ENCODE results near the gene CD2.
"Not testable (repeated sequence)": the region's sequence is repeated elsewhere in the genome, so short reads cannot be mapped to it uniquely, and the experiment has no call there.

CD2 gene

DNA sequence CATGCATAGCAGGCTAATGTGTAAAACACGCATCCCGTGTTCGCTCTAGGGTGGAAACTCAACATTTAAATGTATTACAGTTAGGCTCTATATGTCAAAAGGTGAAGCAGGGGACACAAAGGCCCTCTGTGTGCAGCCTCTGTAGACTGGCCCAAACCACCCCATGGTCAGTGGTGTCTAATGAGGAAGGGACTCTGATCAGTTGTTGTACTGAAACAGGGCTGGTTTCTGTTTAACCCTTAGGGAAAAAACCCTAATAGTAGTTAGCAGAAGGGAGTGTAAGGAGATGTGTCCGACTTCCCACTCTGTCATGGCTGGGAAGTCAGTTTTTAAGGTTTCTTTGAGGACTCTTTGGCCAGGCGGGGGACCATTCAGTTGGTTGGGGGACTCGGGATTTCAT lies 21.5 kb upstream of the CD2 start:
- no peak for DNase-seq

DNA sequence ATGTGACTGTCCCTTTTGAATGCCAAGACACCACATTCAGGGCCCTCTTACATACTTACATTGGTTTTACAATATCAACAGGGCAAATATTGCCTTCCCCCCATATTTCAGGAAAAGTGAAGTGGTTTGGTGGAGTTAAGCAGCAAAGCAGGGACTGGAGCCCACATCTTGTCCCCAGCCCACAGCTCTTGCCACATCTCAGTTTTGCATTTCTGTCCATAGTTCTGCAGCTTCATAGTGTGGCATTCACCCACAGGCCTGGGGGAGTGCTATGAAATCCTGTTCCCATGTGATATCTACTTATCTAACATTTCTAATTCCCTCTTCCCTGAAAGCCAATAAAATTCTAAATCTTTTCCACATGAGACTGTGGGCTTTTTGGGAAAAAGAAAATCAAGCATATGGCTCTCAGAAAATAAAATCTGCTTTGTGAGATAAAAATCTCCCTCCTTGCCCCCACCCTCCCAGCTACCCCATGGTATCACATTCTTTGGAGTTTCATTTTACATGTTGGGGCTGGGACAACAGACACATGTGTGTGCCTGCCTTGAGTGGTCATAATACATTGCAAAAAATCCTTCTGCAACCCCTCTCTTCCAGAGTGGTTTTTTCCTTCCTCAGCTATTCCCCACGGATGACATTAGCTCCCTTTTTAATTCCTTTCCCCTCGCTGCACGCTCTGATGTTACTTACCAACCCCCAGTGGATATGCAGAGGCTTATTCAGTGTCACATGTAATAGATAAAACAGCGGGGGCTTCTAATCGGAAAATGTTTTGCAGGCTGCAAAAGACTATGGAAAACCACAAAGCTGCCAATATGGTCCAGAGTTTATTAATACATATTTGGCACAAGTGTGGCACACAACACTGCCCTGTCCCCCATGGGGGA lies 20.5 kb upstream of the CD2 start:
- DNase-seq = no peak

DNA sequence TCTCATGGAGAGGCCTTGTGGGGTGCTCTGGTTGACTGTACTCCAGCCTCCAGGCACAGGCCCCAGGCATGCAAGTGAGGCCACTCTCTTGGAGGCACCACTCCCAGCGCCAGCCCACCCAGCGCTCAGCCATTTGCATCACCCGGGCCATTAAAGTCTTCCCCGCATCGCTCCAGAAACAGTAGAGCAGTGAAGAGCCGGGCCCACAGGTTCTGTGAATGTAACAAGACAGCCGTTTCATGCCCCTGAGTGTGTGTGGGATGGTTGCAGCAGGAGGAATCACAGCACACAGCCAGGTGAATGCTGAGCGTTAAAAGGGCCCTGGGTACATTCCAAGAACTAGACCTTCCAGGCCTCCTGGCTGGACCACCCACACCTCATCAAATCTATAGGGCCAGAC lies 19.0 kb upstream of the CD2 start:
- no peak for DNase-seq

DNA sequence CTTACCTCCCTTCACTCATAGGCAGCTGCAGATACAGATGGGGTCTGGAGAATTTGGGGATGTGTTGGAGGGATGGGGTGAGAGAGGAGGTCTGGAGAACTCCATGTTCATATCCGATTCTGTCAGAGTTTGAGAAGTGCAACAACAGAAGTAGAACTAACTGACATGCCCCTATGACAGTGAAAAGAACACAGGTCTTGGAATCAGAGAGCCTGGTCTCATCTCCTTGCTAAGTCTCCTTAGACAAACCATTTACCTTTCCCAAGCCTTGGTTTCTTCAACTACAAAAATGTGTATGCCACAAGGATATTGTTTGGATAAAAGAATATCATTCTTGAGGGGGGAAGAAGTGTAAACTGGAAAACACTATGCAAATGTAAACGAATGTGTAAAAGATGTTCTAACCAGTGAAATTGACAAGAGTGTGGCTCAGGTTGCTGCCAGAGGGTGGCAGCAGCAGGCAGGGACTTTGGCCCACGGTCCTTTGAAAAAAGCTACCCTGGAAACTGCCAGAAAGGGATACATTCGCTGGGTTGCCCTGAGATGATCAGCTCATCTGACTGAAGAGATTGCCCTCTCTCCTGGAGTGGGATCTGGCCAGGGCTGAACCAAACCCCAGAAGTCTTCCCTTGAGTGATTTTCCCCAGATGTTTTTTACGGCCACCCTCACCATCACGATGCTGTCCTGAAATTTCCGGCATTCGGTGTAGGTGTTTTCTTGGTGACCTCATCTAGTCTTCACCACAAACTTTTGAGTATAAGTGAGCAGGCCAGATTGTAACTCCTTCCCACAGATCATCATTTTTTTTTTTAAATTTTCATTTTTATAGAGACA lies 17.0 kb upstream of the CD2 start:
- DNase-seq = peak; percentile 88

DNA sequence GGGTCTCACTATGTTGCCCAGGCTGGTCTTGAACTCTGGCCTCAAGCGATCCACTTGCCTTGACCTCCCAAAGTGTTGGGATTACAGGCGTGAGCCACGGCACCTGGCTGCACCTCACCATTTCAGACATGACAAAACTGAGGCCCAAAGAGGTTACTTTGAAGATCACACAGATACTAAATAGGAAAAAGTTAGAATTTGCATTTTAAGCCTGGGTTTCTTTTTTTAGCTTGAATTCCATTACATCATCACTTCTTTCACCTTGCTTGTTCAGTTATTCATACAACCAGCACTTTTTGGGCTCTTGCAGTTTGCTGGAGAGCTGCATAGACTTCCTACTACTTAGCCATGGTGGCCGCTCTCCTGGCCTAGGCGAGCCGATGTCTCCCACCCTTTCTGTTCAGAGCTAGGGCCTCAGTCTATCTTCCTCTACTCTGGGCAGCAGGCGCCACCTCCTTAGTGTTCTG lies 16.3 kb upstream of the CD2 start:
- DNase-seq = peak; percentile 67

DNA sequence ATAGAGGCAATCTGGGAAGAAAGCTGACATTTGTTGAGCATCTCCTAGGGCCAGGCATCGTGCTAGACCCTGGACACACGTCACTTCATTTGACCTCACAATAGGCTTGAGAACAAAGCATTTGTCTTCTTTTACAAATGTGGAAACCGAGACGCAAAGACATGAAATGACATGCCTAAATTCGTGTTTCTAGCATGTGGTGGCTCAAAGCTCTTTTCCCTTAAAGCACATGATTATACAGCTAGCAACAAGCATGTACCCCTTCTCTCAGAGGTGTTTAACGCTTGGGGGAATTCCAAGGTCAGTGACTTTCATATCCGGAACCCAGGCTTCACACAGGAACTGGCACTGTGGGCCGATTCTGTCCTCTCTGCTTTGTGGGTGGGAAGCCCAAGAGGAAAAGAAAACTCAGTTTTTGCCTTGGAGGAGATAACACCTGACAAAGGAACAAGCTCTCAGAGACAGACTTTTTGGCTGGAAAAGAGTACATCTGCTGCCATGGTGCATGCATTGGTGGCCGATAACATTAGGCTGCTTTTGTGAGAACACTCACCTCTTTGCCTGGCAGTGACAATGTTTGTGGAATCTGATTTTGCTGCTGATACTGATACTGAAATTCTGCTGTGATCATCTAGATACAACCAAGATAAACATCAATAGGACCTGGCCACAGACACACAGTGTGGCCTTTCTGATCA lies 15.4 kb upstream of the CD2 start:
- peak; percentile 92 for DNase-seq

DNA sequence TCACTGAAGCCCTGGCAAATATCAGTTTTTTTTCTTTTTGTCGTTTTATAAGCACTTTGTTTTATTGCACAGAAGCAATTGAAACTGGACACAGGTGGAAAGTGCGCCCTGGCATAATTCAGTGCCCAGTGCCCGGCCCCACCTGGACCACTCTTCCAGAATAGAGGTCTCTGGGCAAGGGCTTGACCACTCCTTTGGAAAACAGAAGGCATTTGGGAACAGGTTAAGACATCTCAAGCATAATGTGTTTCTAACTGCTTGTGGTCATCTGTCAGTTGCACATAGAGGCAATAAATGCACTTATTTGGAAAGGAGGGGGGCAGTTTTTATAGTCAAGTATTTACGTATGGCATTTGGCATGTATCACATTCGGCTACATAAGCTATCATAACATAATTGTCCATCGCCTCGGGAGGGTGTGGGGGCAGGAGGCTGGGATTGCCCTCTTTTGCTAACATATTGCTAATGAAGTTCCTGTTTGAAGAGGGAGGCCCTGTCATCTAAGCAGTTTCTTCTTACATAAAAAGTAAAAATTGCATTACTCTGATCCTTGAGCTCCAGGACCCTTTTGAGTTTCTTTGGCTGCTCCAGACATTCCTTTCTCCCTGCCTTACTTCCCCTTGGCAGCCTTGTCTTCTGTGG lies 14.7 kb upstream of the CD2 start:
- no peak for DNase-seq

DNA sequence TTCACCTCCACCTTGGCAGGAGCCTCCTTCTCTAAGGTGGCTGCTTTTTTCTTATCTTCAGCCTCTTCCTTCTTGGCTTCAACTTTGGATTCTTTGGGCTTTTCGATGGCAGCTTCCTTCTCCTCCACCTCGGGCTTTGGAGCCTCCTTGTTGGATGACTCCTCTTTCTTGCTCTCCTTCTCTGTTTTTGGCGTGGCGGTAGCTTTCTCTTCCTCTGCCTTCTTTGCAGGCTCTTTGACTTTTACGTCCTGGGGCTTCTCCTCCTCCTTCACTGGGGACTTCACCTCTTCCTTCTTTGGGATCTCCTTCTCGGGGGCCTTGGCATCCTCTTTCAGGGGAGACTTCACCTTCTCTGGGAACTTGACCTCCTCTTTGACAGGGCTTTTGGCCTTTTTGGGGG lies 13.9 kb upstream of the CD2 start:
- no peak for DNase-seq

DNA sequence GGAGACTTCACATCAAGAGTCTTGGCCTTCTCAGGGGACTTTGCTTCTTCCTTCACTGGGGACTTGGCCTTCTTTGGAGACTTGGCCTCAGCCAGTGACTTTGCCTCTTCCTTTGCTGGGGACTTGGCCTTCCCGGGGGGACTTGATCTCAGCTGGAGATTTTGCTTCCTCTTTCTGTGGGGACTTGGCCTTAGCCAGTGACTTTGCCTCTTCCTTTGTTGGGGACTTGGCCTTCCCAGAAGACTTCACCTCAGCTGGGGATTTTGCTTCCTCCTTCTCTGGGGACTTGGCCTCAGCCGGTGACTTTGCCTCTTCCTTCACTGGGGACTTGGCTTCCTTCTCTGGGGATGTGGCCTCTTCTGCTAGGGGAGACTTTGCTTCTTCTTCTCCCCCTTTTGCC lies 13.5 kb upstream of the CD2 start:
- no peak for DNase-seq

DNA sequence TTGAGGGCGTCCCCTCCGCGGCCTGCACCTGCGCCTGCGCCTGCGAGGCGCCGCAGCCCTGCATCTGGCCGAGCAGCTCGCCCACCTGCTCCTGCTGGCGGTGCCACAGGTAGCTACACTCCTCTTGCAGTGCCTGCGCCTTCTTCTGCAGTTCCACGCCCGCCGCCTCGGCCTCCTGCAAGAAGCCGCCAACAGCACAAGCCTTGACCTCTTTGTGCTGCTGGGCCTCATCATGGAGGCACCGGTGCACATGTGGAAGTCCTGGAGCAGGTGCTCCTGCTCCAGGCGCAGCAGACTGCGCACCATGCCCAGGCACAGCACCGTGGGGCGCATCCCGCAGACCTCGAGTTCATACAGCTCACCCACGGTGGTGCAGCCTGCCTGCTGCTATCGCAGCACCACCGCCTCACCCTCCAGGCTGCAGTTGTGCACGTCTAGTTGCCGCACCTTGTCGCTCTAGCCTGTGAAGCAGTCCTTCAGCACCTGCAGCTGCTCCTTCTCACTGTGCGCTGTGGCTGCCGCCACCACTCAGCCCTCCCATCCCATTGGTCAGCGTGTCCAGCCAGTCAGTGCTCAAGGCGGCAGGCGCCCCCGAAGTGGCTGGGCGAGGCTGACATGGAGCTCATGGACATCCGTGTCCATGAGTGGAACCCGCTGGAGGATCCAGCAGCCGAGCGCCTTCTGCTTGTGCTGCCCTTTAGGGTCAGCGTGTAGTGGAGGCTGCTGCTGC lies 12.2 kb upstream of the CD2 start:
- DNase-seq = no peak

DNA sequence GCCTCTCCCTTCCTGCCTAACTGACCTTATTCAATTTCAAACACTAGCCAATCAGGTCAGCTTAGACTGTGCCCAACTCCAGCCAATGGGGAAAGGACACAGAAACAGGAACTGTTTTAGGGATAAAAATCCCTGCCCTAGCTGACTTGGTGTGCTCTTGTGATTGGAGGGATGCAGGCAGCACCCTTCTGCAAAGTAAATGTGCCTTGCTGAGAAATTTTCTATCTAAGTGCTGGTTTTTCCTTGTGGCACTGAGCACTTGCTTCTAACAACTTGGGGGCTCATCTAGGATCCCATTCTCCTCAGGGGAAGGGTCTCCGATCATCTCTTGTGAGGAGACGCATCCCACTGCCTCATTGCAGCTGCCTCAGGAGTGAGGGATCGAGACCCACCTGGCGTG lies 10.7 kb upstream of the CD2 start:
- DNase-seq = no peak

DNA sequence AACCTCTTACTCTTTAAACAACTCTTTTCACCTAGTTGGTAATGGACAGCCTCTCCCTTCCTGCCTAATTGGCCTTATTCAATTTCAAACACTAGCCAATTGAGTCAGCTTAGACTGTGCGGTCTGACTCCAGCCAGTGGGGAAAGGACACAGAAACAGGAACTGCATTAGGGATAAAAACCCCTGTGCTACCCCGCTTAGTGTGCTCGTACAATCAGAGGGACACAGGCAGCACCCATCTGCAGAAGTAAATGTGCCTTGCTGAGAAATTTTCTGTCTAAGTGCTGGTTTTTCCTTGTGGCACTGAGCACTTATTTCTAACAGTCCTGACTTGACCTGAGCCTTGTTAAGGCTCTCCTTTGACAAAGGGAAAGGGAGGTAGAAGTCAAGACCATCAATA lies 6.0 kb upstream of the CD2 start:
- DNase-seq = no peak

DNA sequence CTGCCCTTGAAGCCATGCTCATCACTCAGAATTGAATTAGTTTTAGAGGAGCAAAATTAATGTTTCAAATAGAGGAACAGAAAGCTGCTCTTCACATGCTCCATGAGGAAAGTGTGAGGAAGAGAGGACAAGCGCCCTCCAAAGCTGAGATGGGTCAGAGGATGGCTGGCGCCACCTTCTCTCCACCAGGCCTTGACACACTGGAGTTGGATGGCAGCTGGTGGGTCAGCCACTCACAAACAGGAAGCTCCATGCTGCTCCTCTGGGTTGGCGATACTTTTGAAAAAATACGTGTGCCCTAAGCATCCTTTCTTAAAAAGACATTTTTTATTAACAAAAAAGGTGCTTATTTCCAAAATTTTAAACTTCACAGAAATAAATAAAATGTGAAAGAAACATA lies 3.1 kb upstream of the CD2 start:
- DNase-seq = no peak

DNA sequence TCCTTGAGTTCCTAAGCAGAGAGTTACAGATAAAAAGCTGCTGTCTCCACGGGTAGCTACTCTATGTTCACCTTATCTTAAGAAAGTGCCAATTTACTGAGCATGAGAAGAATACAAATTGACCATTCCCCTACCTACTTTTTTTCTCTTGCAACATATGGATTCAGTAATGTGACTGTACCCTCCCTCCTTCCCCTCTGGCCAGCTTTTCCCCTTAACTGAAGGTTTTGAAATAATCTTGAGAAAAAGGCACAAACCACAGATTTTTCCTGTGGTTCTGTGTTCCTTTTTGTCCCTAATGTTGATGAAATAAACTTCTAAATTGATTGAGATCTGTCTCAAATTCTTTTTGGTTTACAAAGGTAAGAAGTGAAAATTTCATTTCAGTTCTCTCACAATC lies 2.6 kb upstream of the CD2 start:
- no peak for DNase-seq

DNA sequence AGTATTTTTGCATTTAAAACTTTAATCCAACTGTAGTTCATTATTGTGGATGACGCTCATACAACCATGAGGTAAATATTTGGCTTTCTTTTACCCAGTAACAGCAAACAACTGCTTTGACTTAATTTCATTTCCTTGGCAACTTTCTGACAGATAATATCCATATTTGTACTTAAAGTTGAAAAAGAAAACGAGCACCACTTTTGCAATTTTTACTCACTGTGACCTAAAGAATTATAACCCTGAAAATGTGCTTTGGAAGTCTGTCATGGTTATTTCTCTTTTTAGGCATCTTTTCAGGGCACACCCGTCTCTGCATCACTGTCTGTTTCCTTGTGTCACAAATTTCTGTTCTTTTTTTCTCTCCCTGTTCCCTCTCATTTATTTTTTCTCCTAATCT lies 918 bp upstream of the CD2 start:
- peak; percentile 52 for DNase-seq

DNA sequence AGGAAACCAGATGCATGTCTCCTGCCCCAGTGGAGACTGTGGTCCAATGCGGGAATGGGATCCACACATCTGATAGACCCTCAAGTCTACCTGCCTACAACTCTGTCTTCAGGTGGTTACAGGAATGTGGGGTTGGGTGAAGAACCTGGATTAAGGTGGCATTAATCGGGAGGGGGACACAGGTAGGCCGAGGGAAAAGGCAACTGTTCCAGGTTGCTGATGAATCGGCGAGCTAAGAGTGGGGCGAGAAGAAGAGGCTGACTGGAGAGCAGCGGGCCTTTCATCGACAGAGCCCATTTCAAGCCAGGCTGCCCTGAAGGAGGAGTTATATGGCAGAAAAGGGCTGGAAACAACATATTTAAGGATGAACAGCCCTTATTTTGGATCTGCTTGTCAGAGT lies 836 bp downstream of the CD2 start:
- DNase-seq = no peak

DNA sequence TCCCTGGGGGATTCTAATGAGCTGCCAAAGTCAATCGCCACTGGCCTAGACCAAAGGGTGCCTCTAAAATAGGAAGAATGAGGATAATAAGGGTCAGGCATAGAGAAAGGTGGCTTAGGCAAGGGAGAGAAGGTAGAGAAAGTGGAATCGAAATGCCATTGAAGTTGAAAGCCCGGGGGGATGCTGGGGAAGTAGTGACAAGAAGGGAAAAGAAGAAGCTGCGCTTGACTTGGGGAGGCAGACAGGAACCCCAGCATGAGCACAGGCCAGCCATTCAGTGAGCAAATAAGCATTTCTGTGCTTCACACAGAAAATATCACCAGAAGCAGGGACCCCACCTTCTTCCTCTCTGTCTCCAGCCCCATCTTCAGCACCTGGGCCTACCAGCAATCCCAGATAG lies 1.5 kb downstream of the CD2 start:
- no peak for DNase-seq

DNA sequence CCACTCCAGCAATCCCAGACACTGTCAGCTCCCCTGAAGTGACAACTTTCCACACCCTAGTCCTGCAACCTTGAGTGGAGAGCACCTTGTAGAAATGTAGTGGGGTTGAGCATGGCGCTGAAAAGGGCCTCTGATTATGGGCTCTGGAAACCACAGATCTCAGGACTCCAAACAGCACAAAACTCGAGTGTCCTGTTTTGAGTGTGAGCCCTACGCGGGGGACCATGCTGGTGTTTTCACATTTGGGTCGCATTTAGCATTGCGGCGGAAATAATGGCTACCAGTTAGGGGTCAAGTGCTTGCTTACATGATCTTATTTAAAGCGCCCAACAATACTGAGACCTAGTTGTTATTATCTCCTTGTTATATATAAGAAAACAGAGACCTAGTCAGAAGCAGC lies 1.9 kb downstream of the CD2 start:
- not testable (repeated sequence) for DNase-seq

DNA sequence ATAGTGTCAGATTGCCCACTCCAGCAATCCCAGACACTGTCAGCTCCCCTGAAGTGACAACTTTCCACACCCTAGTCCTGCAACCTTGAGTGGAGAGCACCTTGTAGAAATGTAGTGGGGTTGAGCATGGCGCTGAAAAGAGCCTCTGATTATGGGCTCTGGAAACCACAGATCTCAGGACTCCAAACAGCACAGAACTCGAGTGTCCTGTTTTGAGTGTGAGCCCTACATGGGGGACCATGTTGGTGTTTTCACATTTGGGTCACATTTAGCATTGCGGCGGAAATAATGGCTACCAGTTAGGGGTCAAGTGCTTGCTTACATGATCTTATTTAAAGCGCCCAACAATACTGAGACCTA lies 4.2 kb downstream of the CD2 start:
- peak; percentile 48 for DNase-seq

DNA sequence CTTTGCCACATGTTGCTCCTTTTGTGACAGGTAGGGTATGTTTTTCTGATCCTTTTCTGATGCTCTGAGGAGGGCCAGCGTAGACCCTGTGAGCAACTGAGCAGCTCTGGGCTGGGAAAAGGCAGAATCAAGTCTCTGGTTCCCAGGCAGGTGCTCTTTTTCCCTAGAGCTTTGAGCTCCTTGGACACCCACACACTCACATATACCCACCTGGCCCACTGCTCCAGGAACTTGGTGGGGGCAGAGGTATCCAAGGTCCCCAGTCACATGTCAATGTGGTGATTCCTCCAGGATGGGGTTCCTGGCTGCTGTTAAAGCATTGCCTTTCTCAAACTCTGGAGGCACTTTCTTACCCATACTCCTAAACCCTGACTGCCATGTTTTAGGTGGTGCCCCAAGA lies 5.4 kb downstream of the CD2 start:
- no peak for DNase-seq

DNA sequence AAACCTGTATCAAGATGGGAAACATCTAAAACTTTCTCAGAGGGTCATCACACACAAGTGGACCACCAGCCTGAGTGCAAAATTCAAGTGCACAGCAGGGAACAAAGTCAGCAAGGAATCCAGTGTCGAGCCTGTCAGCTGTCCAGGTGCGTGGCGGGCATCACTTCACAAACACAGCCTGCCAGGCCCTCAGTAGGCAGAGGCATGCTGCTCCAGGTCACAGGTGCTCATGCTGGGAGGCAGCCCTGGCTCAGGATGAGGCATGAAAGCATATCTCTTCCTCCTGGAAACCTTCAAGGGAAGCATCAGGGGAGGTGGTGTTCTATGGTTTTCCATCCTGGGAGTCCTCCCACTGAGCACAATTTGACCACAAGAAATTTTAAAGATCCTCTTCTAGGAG lies 6.3 kb downstream of the CD2 start:
- DNase-seq = no peak

DNA sequence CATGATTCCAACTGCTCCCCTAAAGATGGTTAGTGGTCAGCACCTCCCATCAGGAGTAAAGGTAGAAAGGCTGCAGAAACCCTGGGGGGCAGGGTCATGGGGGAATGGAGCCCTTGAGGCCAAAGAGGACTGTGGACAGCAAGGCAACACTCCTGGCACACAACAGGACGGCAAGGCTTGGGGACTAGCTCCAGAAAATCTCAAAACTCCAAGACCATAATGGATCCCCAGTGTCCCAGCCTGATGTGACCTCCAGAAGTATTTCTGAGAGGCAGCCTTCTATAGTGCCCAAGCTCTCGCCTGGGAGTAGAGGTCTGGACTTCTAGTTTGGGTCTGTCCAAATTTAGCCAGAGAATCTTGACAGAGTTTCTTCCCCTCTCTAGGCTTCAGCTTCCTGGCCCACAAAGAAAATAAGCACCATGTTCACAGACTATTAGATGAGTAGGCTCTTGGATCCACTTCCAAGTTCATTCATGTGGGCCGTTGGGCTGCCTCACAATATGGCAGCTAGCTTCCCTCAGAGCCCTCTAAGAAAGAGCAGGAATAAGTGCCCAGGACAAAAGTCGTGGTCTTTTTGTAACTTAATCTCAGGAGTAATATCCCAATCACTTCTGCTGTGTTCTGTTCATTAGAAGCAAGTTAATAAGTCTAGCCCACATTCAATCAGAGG lies 6.9 kb downstream of the CD2 start:
- DNase-seq = no peak
